ENCODE results near the gene ITIH3.

GRCh38 chr3:52816199-52816598 is 21.6 kb downstream of the ITIH3 start:
- no peak for TF ChIP-seq CTCF (conservative IDR thresholded peaks at IDR 0.05; ENCODE audit: low read depth, low read length)
- no peak for TF ChIP-seq EZH2 (IDR thresholded peaks at IDR 0.05; ENCODE audit: borderline replicate concordance, low read depth, low read length, poor library complexity, severe bottlenecking)

Measured in A673 (cell line).